ENCODE results near the gene TSC1.

Gene TSC1

DNA sequence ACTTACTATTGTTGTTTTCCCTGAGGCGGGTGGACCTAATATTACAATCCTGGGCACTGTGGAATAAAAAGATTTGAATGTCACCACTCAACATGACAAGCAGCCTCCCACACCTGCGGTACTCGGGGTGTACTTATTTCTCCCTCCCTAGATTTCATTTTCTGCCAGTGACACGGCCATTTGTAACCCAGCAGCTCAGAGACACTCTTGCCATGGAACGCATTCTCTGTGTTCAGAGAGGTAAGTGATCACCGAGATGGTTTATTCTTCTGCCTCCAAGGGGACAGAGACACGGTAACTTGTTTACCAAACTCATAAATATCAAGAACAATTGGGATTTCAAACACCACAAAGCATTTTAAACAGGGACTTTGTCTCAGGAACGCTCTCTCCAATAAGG, 77.5 kb downstream of the TSC1 start:
- Histone ChIP-seq H3K79me2 (ENCODE audit: low read length) (no peaks in the 10 kb centered on the region), H3K27ac (ENCODE audit: low read length) (no peak overlapping the region), H3K4me2 (ENCODE audit: low read depth, low read length) (no peak overlapping the region), H2AFZ (ENCODE audit: low read length) (no peak overlapping the region), H3K4me1 (ENCODE audit: low read length) (no peaks in the 10 kb centered on the region), H3F3A (ENCODE audit: insufficient read depth, low read length) (no peaks in the 10 kb centered on the region), H3K9me3 (replicated peaks; ENCODE audit: insufficient read depth, low read length) (no peaks in the 10 kb centered on the region), H3K4me3 (ENCODE audit: low read length) (no peak overlapping the region), H3K36me3 (replicated peaks; ENCODE audit: insufficient read depth, low read length) (no peaks in the 10 kb centered on the region), H3K27me3 (replicated peaks; ENCODE audit: insufficient read depth, low read length) (peaks cover 70% of the 10 kb centered on the region), H4K20me1 (ENCODE audit: insufficient read depth, low read length) (no peaks in the 10 kb centered on the region), H3K9ac (ENCODE audit: low read length) (no peak overlapping the region), H3K9me2 (replicated peaks; ENCODE audit: insufficient read depth, low read length) (no peaks in the 10 kb centered on the region)
- TF ChIP-seq, protein P1, sequence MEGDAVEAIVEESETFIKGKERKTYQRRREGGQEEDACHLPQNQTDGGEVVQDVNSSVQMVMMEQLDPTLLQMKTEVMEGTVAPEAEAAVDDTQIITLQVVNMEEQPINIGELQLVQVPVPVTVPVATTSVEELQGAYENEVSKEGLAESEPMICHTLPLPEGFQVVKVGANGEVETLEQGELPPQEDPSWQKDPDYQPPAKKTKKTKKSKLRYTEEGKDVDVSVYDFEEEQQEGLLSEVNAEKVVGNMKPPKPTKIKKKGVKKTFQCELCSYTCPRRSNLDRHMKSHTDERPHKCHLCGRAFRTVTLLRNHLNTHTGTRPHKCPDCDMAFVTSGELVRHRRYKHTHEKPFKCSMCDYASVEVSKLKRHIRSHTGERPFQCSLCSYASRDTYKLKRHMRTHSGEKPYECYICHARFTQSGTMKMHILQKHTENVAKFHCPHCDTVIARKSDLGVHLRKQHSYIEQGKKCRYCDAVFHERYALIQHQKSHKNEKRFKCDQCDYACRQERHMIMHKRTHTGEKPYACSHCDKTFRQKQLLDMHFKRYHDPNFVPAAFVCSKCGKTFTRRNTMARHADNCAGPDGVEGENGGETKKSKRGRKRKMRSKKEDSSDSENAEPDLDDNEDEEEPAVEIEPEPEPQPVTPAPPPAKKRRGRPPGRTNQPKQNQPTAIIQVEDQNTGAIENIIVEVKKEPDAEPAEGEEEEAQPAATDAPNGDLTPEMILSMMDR (IDR thresholded peaks at IDR 0.05; ENCODE audit: low read length) = no peak
- TF ChIP-seq EZH2 (optimal IDR thresholded peaks at IDR 0.05; ENCODE audit: low read depth, low read length) (no peak), EZH2phosphoT487 (IDR thresholded peaks at IDR 0.05; ENCODE audit: low read length) (no peak)
- DNase-seq = no peak

DNA sequence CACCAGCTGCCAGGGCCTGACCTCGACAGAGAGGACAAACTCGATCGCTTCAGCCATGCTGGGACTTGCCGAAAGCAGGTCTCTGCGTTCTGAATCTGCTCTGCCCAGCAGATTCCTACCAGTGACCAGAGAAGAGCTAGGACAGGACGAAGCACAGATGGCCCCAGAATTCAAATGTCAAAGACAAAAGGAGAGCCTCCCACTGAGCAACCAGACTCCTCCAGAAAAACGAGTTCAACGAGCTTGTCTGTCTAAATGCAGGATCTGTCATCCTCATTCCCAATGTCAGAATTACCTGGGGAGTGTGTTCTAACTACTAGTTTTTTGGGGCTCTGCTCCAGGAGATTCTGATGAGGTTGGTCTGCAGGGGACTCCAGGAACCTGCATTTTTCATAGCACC, 79.7 kb downstream of the TSC1 start:
- H3K4me2 ChIP-seq (ENCODE audit: low read depth, low read length) = no peak overlapping the region
- no peak overlapping the region for H3K9ac ChIP-seq (ENCODE audit: low read length)
- no peak overlapping the region for H2AFZ ChIP-seq (ENCODE audit: low read length)
- H3K9me2 ChIP-seq (replicated peaks; ENCODE audit: insufficient read depth, low read length) = no peaks in the 10 kb centered on the region
- DNase-seq = no peak
- peaks cover 61% of the 10 kb centered on the region for H3K27me3 ChIP-seq (replicated peaks; ENCODE audit: insufficient read depth, low read length)
- no peaks in the 10 kb centered on the region for H3K36me3 ChIP-seq (replicated peaks; ENCODE audit: insufficient read depth, low read length)
- H3K4me1 ChIP-seq (ENCODE audit: low read length) = no peaks in the 10 kb centered on the region
- H3K9me3 ChIP-seq (replicated peaks; ENCODE audit: insufficient read depth, low read length) = no peaks in the 10 kb centered on the region
- H3K4me3 ChIP-seq (ENCODE audit: low read length) = no peak overlapping the region
- no peaks in the 10 kb centered on the region for H4K20me1 ChIP-seq (ENCODE audit: insufficient read depth, low read length)
- TF ChIP-seq, protein P1 (IDR thresholded peaks at IDR 0.05; ENCODE audit: low read length) = no peak
- TF ChIP-seq EZH2 (optimal IDR thresholded peaks at IDR 0.05; ENCODE audit: low read depth, low read length) (no peak), EZH2phosphoT487 (IDR thresholded peaks at IDR 0.05; ENCODE audit: low read length) (no peak)
- H3F3A ChIP-seq (ENCODE audit: insufficient read depth, low read length) = no peaks in the 10 kb centered on the region
- no peaks in the 10 kb centered on the region for H3K79me2 ChIP-seq (ENCODE audit: low read length)
- H3K27ac ChIP-seq (ENCODE audit: low read length) = no peak overlapping the region

DNA sequence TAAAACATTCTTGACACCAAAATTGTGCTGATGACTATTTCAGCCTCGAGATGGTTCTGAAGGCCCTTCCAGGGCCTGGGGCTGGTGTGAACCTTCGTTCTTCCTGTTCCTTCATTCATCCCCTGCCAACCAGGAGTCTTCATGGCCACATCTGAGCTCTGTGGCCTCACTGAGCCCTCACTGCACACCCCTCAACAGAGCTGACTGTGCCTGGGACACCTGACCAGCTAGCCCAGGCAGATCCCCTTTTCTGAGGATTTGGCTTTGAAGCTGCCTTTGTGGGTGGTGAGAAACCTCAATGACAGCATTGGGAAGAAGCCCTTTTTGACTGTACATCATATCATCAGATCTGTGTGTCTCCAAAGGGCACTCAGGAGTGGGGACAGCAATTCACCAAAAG, 80.1 kb downstream of the TSC1 start:
- H3K79me2 ChIP-seq (ENCODE audit: low read length) = no peaks in the 10 kb centered on the region
- no peak for DNase-seq
- H3K4me1 ChIP-seq (ENCODE audit: low read length) = no peaks in the 10 kb centered on the region
- H3K27ac ChIP-seq (ENCODE audit: low read length) = no peak overlapping the region
- H3K27me3 ChIP-seq (replicated peaks; ENCODE audit: insufficient read depth, low read length) = peaks cover 59% of the 10 kb centered on the region
- H4K20me1 ChIP-seq (ENCODE audit: insufficient read depth, low read length) = no peaks in the 10 kb centered on the region
- no peak overlapping the region for H3K9ac ChIP-seq (ENCODE audit: low read length)
- H3F3A ChIP-seq (ENCODE audit: insufficient read depth, low read length) = no peaks in the 10 kb centered on the region
- no peak overlapping the region for H3K4me3 ChIP-seq (ENCODE audit: low read length)
- H3K9me2 ChIP-seq (replicated peaks; ENCODE audit: insufficient read depth, low read length) = no peaks in the 10 kb centered on the region
- H3K4me2 ChIP-seq (ENCODE audit: low read depth, low read length) = no peak overlapping the region
- TF ChIP-seq, protein P1 (IDR thresholded peaks at IDR 0.05; ENCODE audit: low read length) = no peak
- no peak for TF ChIP-seq EZH2phosphoT487 (IDR thresholded peaks at IDR 0.05; ENCODE audit: low read length)
- no peak for TF ChIP-seq EZH2 (optimal IDR thresholded peaks at IDR 0.05; ENCODE audit: low read depth, low read length)
- H3K36me3 ChIP-seq (replicated peaks; ENCODE audit: insufficient read depth, low read length) = no peaks in the 10 kb centered on the region
- H2AFZ ChIP-seq (ENCODE audit: low read length) = no peak overlapping the region
- H3K9me3 ChIP-seq (replicated peaks; ENCODE audit: insufficient read depth, low read length) = no peaks in the 10 kb centered on the region
